Liver (tissue), 9 donors: ENCODE measurements around the gene CNPY3. TPM values are rescaled to one million over a fixed set of nuclear protein-coding genes. Genes with fewer than 3 reads are reported as not detected.

ENCODE experiments used
- DNase-seq: peaks from one replicate; pipeline ENCODE4 v3.0.0-alpha.2; 2017; ENCODE audit warnings: low spot score
- H3K27ac ChIP-seq, 2 donors: one replicate each; pipeline ENCODE4 v1.7.0; 2013; ENCODE audit warnings: inconsistent platforms in 2 of 2, low read length in 2 of 2, control low read depth in 1 of 2, low read depth in 1 of 2, mild to moderate bottlenecking in 1 of 2
- H3K27me3 ChIP-seq, 4 donors: one replicate each; pipeline versions ENCODE4 v1.6.1 to v1.7.0; 2013; ENCODE audit warnings: low read length in 3 of 4, inconsistent platforms in 1 of 4, mild to moderate bottlenecking in 1 of 4, moderate library complexity in 1 of 4; ENCODE audit not compliant: control insufficient read depth in 4 of 4, insufficient read depth in 4 of 4
- H3K36me3 ChIP-seq, 4 donors: one replicate each; pipeline versions ENCODE4 v1.6.1 to v1.7.0; 2013; ENCODE audit warnings: low read length in 3 of 4, mild to moderate bottlenecking in 3 of 4, low read depth in 1 of 4, moderate library complexity in 1 of 4; ENCODE audit not compliant: control insufficient read depth in 4 of 4, insufficient read depth in 3 of 4
- H3K4me1 ChIP-seq, 4 donors: one replicate each; pipeline versions ENCODE4 v1.6.1 to v1.7.0; 2013; ENCODE audit warnings: low read length in 3 of 4, mild to moderate bottlenecking in 3 of 4, moderate library complexity in 1 of 4; ENCODE audit not compliant: control insufficient read depth in 4 of 4, insufficient read depth in 4 of 4
- H3K4me3 ChIP-seq, 3 donors: one replicate each; pipeline versions ENCODE4 v1.6.1 to v1.7.0; 2013; ENCODE audit warnings: low read length in 3 of 3, control low read depth in 1 of 3, low read depth in 1 of 3, mild to moderate bottlenecking in 1 of 3
- H3K9ac ChIP-seq, 2 donors: one replicate each; pipeline ENCODE4 v1.7.0; 2013; ENCODE audit warnings: low read length in 2 of 2, mild to moderate bottlenecking in 2 of 2, moderate library complexity in 2 of 2, control low read depth in 1 of 2, low read depth in 1 of 2
- H3K9me3 ChIP-seq, 4 donors: one replicate each; pipeline versions ENCODE4 v1.6.1 to v1.7.0; 2013; ENCODE audit warnings: low read length in 3 of 4; ENCODE audit not compliant: control insufficient read depth in 4 of 4
- ATF3 ChIP-seq: IDR thresholded peaks from 2 replicates; pipeline ENCODE4 v1.6.1; 2016; ENCODE audit warnings: antibody characterized with exemption
- FOXA2 ChIP-seq: IDR thresholded peaks from 2 replicates; pipeline ENCODE4 v1.6.1; 2016; ENCODE audit warnings: antibody characterized with exemption
- GABPA ChIP-seq, 2 donors: IDR thresholded peaks in 1 of 2; conservative IDR thresholded peaks in 1 of 2; 2 replicates each; pipeline ENCODE4 v1.6.1; 2016; ENCODE audit warnings: antibody characterized with exemption in 2 of 2, mild to moderate bottlenecking in 1 of 2, moderate library complexity in 1 of 2
- HNF4G ChIP-seq: IDR thresholded peaks from 2 replicates; pipeline ENCODE4 v1.6.1; 2016; ENCODE audit warnings: antibody characterized with exemption
- JUND ChIP-seq, 2 donors: IDR thresholded peaks; 2 replicates each; pipeline ENCODE4 v1.6.1; 2016; ENCODE audit warnings: antibody characterized with exemption in 2 of 2
- NR2F2 ChIP-seq: IDR thresholded peaks from 2 replicates; pipeline ENCODE4 v1.6.1; 2016; ENCODE audit warnings: antibody characterized with exemption
- RAD21 ChIP-seq, 2 donors: IDR thresholded peaks; 2 replicates each; pipeline ENCODE4 v1.6.1; 2016; ENCODE audit warnings: antibody characterized with exemption in 2 of 2, mild to moderate bottlenecking in 2 of 2
- WGBS: extraction: QIAGEN DNeasy Blood & Tissue Kit; methylation state at CpG from one replicate; pipeline ENCODE4 v1.1.7; 2013; 5-methylcytosine and 5-hydroxymethylcytosine counted together
- polyA plus RNA-seq, 2 donors: library from polyadenylated mRNA; stranded (reverse) in 1 of 2; unstranded in 1 of 2; fragments of 200-250 nt in 1 of 2; fragments of >200 nt in 1 of 2; fragmentation: Nextera tagmentation in 1 of 2; extraction: Ambion mirVana in 1 of 2; gene quantifications; one replicate each; pipeline versions ENCODE4 v1.2.1 to v1.2.3, GENCODE V29; 2013 to 2015
- total RNA-seq, 2 donors: library from RNA; depleted of rRNA; stranded (reverse); fragments of >200 nt; gene quantifications; one replicate each; pipeline ENCODE4 v1.2.3, GENCODE V29; 2014
- TF ChIP-seq, protein P1 (sequence below): fragments of 150-350 bp; IDR thresholded peaks from 2 replicates; pipeline ENCODE4 v1.5.1; 2017; ENCODE audit warnings: improper control_type of control experiment, low read depth, low read length; ENCODE audit not compliant: missing input control
- TF ChIP-seq, protein P2 (sequence below): IDR thresholded peaks from 2 replicates; pipeline ENCODE4 v1.6.1; 2016; ENCODE audit warnings: antibody characterized with exemption, mild to moderate bottlenecking
- donor health status: healthy.
- donor health status: healthy.
- donor health status: healthy.
- donor health status: healthy.
- donor health status: healthy.

CNPY3 gene
- total and polyA plus RNA-seq, 4 donors, result 17.2 to 41.0 (median 27.2) TPM

DNA sequence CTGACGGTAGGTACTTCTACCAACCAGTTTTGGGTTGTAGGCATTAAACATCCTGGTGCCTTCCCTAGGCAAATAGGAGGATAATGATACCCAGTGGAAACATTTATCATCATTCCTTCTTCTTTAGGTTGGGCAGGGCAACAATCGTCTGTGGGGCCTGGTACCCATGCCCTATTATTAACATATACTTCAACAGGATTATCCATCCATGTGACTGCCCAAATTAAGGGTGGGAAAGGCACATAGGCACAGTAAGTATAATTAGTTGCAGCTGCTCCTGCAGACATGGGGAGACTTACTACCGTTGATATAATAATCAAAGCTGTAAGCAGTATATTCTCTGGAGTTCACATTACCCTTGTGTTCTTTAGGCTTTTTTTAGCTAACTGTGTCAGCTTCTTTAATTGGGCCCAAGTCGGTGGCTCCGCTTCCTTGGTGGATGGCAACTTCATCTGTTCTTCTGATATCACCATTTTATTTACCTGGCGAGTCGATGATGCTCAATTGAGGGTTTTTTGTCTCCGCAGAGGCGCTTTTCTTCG, 33.0 kb upstream of the CNPY3 start:
- Histone ChIP-seq H3K27ac (no peak overlapping the region), H3K36me3 (no peaks in the 10 kb centered on the region), H3K4me1 (peaks cover 0 to 5% (median 2%) of the 10 kb centered on the region in 4 donors), H3K9me3 (no peaks in the 10 kb centered on the region), H3K4me3 (no peak overlapping the region), H3K9ac (no peak overlapping the region), H3K27me3 (no peaks in the 10 kb centered on the region)
- TF ChIP-seq, protein P1, sequence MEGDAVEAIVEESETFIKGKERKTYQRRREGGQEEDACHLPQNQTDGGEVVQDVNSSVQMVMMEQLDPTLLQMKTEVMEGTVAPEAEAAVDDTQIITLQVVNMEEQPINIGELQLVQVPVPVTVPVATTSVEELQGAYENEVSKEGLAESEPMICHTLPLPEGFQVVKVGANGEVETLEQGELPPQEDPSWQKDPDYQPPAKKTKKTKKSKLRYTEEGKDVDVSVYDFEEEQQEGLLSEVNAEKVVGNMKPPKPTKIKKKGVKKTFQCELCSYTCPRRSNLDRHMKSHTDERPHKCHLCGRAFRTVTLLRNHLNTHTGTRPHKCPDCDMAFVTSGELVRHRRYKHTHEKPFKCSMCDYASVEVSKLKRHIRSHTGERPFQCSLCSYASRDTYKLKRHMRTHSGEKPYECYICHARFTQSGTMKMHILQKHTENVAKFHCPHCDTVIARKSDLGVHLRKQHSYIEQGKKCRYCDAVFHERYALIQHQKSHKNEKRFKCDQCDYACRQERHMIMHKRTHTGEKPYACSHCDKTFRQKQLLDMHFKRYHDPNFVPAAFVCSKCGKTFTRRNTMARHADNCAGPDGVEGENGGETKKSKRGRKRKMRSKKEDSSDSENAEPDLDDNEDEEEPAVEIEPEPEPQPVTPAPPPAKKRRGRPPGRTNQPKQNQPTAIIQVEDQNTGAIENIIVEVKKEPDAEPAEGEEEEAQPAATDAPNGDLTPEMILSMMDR, result no peak
- TF ChIP-seq HNF4G, result no peak
- TF ChIP-seq NR2F2, result no peak
- TF ChIP-seq GABPA (IDR thresholded peaks at IDR 0.05 in 1 of 2, conservative IDR thresholded peaks at IDR 0.05 in 1 of 2), result no peak
- 91% methylated on average over 10 of the region's 10 CpGs for WGBS
- no peak for DNase-seq

DNA sequence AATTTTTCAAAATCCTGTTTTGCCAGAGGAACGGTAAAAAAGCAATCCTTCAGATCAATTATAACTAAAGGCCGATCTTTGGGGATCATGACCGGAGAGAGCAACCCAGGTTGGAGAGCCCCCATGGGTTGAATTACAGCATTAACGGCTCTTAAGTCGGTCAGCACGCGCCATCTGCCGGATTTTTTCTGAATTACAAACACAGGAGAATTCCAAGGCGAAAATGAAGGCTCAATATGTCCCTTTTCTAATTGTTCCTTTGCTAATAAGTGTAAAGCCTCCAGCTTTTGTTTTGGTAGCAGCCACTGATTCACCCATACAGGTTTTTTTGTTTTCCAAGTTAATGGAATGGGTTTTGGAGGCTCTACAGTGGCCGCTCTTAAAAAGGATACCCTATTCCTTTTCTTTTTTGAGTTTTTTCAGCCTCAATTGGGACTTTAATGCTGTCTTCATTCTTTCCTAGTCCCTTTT, 30.4 kb upstream of the CNPY3 start:
- no peaks in the 10 kb centered on the region for H3K36me3 ChIP-seq
- H3K4me3 ChIP-seq, result no peak overlapping the region
- H3K9ac ChIP-seq, result peak overlapping the region in 1 of 2 donors; percentile 47
- no peaks in the 10 kb centered on the region for H3K27me3 ChIP-seq
- DNase-seq, result peak; percentile 73
- H3K9me3 ChIP-seq, result no peaks in the 10 kb centered on the region
- 9% methylated on average over 10 of the region's 10 CpGs for WGBS
- TF ChIP-seq, protein P1, result peak; percentile 75
- TF ChIP-seq, protein P2, sequence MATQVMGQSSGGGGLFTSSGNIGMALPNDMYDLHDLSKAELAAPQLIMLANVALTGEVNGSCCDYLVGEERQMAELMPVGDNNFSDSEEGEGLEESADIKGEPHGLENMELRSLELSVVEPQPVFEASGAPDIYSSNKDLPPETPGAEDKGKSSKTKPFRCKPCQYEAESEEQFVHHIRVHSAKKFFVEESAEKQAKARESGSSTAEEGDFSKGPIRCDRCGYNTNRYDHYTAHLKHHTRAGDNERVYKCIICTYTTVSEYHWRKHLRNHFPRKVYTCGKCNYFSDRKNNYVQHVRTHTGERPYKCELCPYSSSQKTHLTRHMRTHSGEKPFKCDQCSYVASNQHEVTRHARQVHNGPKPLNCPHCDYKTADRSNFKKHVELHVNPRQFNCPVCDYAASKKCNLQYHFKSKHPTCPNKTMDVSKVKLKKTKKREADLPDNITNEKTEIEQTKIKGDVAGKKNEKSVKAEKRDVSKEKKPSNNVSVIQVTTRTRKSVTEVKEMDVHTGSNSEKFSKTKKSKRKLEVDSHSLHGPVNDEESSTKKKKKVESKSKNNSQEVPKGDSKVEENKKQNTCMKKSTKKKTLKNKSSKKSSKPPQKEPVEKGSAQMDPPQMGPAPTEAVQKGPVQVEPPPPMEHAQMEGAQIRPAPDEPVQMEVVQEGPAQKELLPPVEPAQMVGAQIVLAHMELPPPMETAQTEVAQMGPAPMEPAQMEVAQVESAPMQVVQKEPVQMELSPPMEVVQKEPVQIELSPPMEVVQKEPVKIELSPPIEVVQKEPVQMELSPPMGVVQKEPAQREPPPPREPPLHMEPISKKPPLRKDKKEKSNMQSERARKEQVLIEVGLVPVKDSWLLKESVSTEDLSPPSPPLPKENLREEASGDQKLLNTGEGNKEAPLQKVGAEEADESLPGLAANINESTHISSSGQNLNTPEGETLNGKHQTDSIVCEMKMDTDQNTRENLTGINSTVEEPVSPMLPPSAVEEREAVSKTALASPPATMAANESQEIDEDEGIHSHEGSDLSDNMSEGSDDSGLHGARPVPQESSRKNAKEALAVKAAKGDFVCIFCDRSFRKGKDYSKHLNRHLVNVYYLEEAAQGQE, result no peak
- peak; percentile 85 to 88 for TF ChIP-seq RAD21 (IDR thresholded peaks at IDR 0.05)
- TF ChIP-seq FOXA2, result no peak
- TF ChIP-seq JUND (IDR thresholded peaks at IDR 0.05), result no peak
- no peak for TF ChIP-seq ATF3
- no peak overlapping the region for H3K27ac ChIP-seq
- H3K4me1 ChIP-seq, result peaks cover 0 to 14% (median 6%) of the 10 kb centered on the region in 4 donors
